Loucy (cell line): ENCODE results near the gene GDF11.

Experiments used
- H2AFZ ChIP-seq: fragments of 200-600 bp; sonication (generic); 2 replicates; pipeline ENCODE4 v1.6.0; 2016; ENCODE audit warnings: antibody characterized with exemption, mild to moderate bottlenecking, low read length, moderate library complexity
- H3F3A ChIP-seq: fragments of 200-600 bp; 2 replicates; pipeline ENCODE4 v1.6.0; 2016; ENCODE audit warnings: antibody characterized with exemption, low read depth, mild to moderate bottlenecking
- H3K27me3 ChIP-seq: fragments of 200-600 bp; sonication (generic); 2 replicates; pipeline ENCODE4 v1.6.1; 2014; ENCODE audit warnings: low read length, mild to moderate bottlenecking; ENCODE audit not compliant: insufficient read depth, poor library complexity, severe bottlenecking
- H3K36me3 ChIP-seq: fragments of 200-600 bp; sonication (generic); 2 replicates; pipeline ENCODE4 v1.6.1; 2016; ENCODE audit warnings: low read length; ENCODE audit not compliant: insufficient read depth
- H3K4me1 ChIP-seq: fragments of 200-600 bp; sonication (generic); 2 replicates; pipeline ENCODE4 v1.5.1; 2014; ENCODE audit warnings: low read length, mild to moderate bottlenecking; ENCODE audit not compliant: insufficient read depth, poor library complexity, severe bottlenecking
- H3K4me2 ChIP-seq: fragments of 200-600 bp; sonication (generic); 2 replicates; pipeline ENCODE4 v1.6.0; 2014; ENCODE audit warnings: antibody characterized with exemption, low read length, low read depth, mild to moderate bottlenecking; ENCODE audit not compliant: poor library complexity, severe bottlenecking
- H3K4me3 ChIP-seq: fragments of 200-600 bp; sonication (generic); 2 replicates; pipeline ENCODE4 v1.5.1; 2014; ENCODE audit warnings: low read length, mild to moderate bottlenecking, mixed read lengths; ENCODE audit not compliant: poor library complexity, severe bottlenecking
- H3K79me2 ChIP-seq: fragments of 200-600 bp; sonication (generic); 2 replicates; pipeline ENCODE4 v1.6.1; 2014; ENCODE audit warnings: low read length; ENCODE audit not compliant: insufficient read depth
- H3K9ac ChIP-seq: fragments of 200-600 bp; sonication (generic); 2 replicates; pipeline ENCODE4 v1.6.0; 2014; ENCODE audit warnings: mild to moderate bottlenecking, low read depth, low read length, moderate library complexity; ENCODE audit not compliant: poor library complexity, severe bottlenecking
- H3K9me2 ChIP-seq: fragments of 200-600 bp; sonication (generic); replicated peaks from 2 replicates; pipeline ENCODE4 v1.6.1; 2016; ENCODE audit warnings: low read depth, low read length, mixed read lengths
- H3K9me3 ChIP-seq: fragments of 200-600 bp; sonication (generic); 2 replicates; pipeline ENCODE4 v1.6.1; 2014; ENCODE audit warnings: mild to moderate bottlenecking, antibody characterized with exemption, low read length, low read depth; ENCODE audit not compliant: insufficient read depth
- H4K20me1 ChIP-seq: fragments of 200-600 bp; sonication (generic); 2 replicates; pipeline ENCODE4 v1.6.0; 2014; ENCODE audit warnings: antibody characterized with exemption, low read length, mild to moderate bottlenecking; ENCODE audit not compliant: insufficient read depth, poor library complexity, severe bottlenecking
- CTCF ChIP-seq: fragments of 200-600 bp; sonication (generic); conservative IDR thresholded peaks from 2 replicates; pipeline ENCODE4 v1.5.1; 2014; ENCODE audit warnings: mild to moderate bottlenecking, antibody characterized with exemption, low read length
- EZH2phosphoT487 ChIP-seq: fragments of 200-600 bp; IDR thresholded peaks from 2 replicates; pipeline ENCODE4 v1.6.1; 2018; ENCODE audit warnings: antibody characterized with exemption, mild to moderate bottlenecking, moderate library complexity, borderline replicate concordance

GDF11 gene

GRCh38 chr12:55698965-55699364 lies 44.0 kb upstream of the GDF11 start:
- Histone ChIP-seq H3K4me3 (no peak overlapping the region), H3K4me1 (no peaks in the 10 kb centered on the region), H3K4me2 (no peak overlapping the region), H3K79me2 (no peaks in the 10 kb centered on the region), H3K36me3 (no peaks in the 10 kb centered on the region), H3K9me3 (no peaks in the 10 kb centered on the region), H3K9ac (no peak overlapping the region), H2AFZ (no peak overlapping the region), H3F3A (no peaks in the 10 kb centered on the region), H4K20me1 (no peaks in the 10 kb centered on the region), H3K9me2 (no peaks in the 10 kb centered on the region), H3K27me3 (no peaks in the 10 kb centered on the region)
- TF ChIP-seq EZH2phosphoT487: no peak
- no peak for TF ChIP-seq CTCF

- no peak overlapping the region for H2AFZ ChIP-seq
- H3K27me3 ChIP-seq: no peaks in the 10 kb centered on the region
- no peak overlapping the region for H3K4me2 ChIP-seq
- H3K36me3 ChIP-seq: no peaks in the 10 kb centered on the region
- no peaks in the 10 kb centered on the region for H3K79me2 ChIP-seq
- H4K20me1 ChIP-seq: no peaks in the 10 kb centered on the region
- no peak overlapping the region for H3K4me3 ChIP-seq
- no peak for TF ChIP-seq EZH2phosphoT487
- no peak for TF ChIP-seq CTCF
- H3F3A ChIP-seq: no peaks in the 10 kb centered on the region
- no peaks in the 10 kb centered on the region for H3K4me1 ChIP-seq
- no peaks in the 10 kb centered on the region for H3K9me3 ChIP-seq
- no peak overlapping the region for H3K9ac ChIP-seq
- H3K9me2 ChIP-seq: no peaks in the 10 kb centered on the region
These were observed 43.4 kb upstream of the GDF11 start for GRCh38 chr12:55699471-55700055.

GRCh38 chr12:55700255-55701018 lies 42.5 kb upstream of the GDF11 start:
- Histone ChIP-seq H3F3A (no peaks in the 10 kb centered on the region), H3K36me3 (no peaks in the 10 kb centered on the region), H3K4me2 (no peak overlapping the region), H3K4me3 (no peak overlapping the region), H3K27me3 (no peaks in the 10 kb centered on the region), H3K9ac (no peak overlapping the region), H2AFZ (no peak overlapping the region), H3K4me1 (no peaks in the 10 kb centered on the region), H3K79me2 (no peaks in the 10 kb centered on the region), H3K9me3 (no peaks in the 10 kb centered on the region), H3K9me2 (no peaks in the 10 kb centered on the region), H4K20me1 (no peaks in the 10 kb centered on the region)
- no peak for TF ChIP-seq EZH2phosphoT487
- no peak for TF ChIP-seq CTCF
